Subcutaneous adipose tissue (tissue), 4 donors: ENCODE measurements around the gene GRM8. TPM values are rescaled to one million over a fixed set of nuclear protein-coding genes. Genes with fewer than 3 reads are reported as not detected.

Experiments used
- CTCF ChIP-seq: fragments of 450-650 bp; IDR thresholded peaks from one replicate; pipeline ENCODE4 v1.5.1; 2016; ENCODE audit warnings: low read depth, mild to moderate bottlenecking, control low read depth, antibody characterized with exemption, moderate library complexity
- total RNA-seq, 4 donors: library from RNA; depleted of rRNA; stranded (reverse); fragments of >200 nt; gene quantifications; one replicate each; pipeline ENCODE4 v1.1.0, GENCODE V29; 2016

Gene GRM8
- total RNA-seq, 4 donors from 2014 or later = not detected

GRCh38 chr7:127251465-127252376, 1.0 kb downstream of the GRM8 start:
- no peak for TF ChIP-seq CTCF

GRCh38 chr7:127251036-127251464, 1.7 kb downstream of the GRM8 start:
- TF ChIP-seq CTCF = no peak

- TF ChIP-seq CTCF = no peak
Measured at GRCh38 chr7:127250312-127251035, 2.3 kb downstream of the GRM8 start.

- TF ChIP-seq CTCF = no peak
Measured at GRCh38 chr7:127245607-127246006, 7.1 kb downstream of the GRM8 start.

GRCh38 chr7:127245002-127245401, 7.7 kb downstream of the GRM8 start:
- TF ChIP-seq CTCF = no peak

GRCh38 chr7:127239814-127240213, 12.9 kb downstream of the GRM8 start:
- TF ChIP-seq CTCF = no peak

GRCh38 chr7:127233630-127234029, 19.1 kb downstream of the GRM8 start:
- TF ChIP-seq CTCF = no peak
